H1 (cell line): ENCODE measurements around the gene SLX4. TPM values are rescaled to one million over a fixed set of nuclear protein-coding genes. Genes with fewer than 3 reads are reported as not detected.

ENCODE experiments used
- CTCF ChIA-PET: fragments of 300-600 bp; sonication (Branson Sonifier 250); formaldehyde crosslinking; loops from one replicate; lab custom pipeline; 2021; ENCODE audit not compliant: partially characterized antibody; lab: Charles Lee
- POLR2A ChIA-PET: fragments of 300-600 bp; sonication (Branson Sonifier 250); formaldehyde crosslinking; loops from one replicate; lab custom pipeline; 2021; ENCODE audit warnings: inconsistent platforms; ENCODE audit not compliant: partially characterized antibody; lab: Charles Lee
- DNase-seq, 2 experiments: peaks; one replicate each; pipeline versions ENCODE4 v3.0.0 to v3.0.0-alpha.2; 2010 to 2022; ENCODE audit warnings: low spot score in 2 of 2, low read depth in 1 of 2, mixed read lengths in 1 of 2
- FAIRE-seq: peaks from 2 replicates; lab custom pipeline; 2011; peaks lifted over from hg19 to GRCh38; lab: Jason Lieb, UNC
- H2AFZ ChIP-seq: 2 replicates; pipeline ENCODE4 v1.8.1; 2012; ENCODE audit warnings: low read length, inconsistent platforms
- H2AK5ac ChIP-seq: 2 replicates; pipeline ENCODE4 v1.6.1; 2013; ENCODE audit warnings: low read depth, low read length
- H2BK120ac ChIP-seq: replicated peaks from 2 replicates; pipeline ENCODE3; 2013; ENCODE audit warnings: low read depth, low read length, inconsistent platforms
- H2BK12ac ChIP-seq: 2 replicates; pipeline ENCODE4 v1.6.1; 2013; ENCODE audit warnings: low read depth, low read length
- H2BK15ac ChIP-seq: 2 replicates; pipeline ENCODE4 v1.6.1; 2013; ENCODE audit warnings: low read length
- H2BK20ac ChIP-seq: 2 replicates; pipeline ENCODE4 v1.6.1; 2013; ENCODE audit warnings: low read length
- H2BK5ac ChIP-seq: 2 replicates; pipeline ENCODE4 v1.6.1; 2013; ENCODE audit warnings: low read depth, low read length
- H3K14ac ChIP-seq: 2 replicates; pipeline ENCODE4 v1.6.1; 2013; ENCODE audit warnings: inconsistent platforms; ENCODE audit not compliant: insufficient read length
- H3K18ac ChIP-seq: 2 replicates; pipeline ENCODE4 v1.6.1; 2013; ENCODE audit warnings: low read length; ENCODE audit errors: extremely low read depth
- H3K23ac ChIP-seq: 2 replicates; pipeline ENCODE4 v1.6.1; 2013; ENCODE audit warnings: inconsistent platforms; ENCODE audit not compliant: insufficient read length
- H3K23me2 ChIP-seq: 2 replicates; pipeline ENCODE4 v1.6.1; 2013; ENCODE audit warnings: low read depth, low read length
- H3K27ac ChIP-seq: 2 replicates; pipeline ENCODE4 v1.6.1; 2011; ENCODE audit warnings: low read depth, low read length, inconsistent platforms
- H3K27me3 ChIP-seq, 4 experiments: replicated peaks in 1 of 4; 1 replicate in 1 of 4; 2 replicates in 3 of 4; pipeline versions ENCODE4 v1.6.1 to v1.8.1; 2011 to 2013; ENCODE audit warnings: low read length in 3 of 4, mild to moderate bottlenecking in 3 of 4, inconsistent platforms in 2 of 4, mixed read lengths in 2 of 4, moderate library complexity in 1 of 4; ENCODE audit not compliant: control insufficient read depth in 3 of 4, insufficient read depth in 3 of 4; ENCODE audit errors: extremely low read depth in 1 of 4
- H3K36me3 ChIP-seq, 4 experiments: 2 replicates each; pipeline versions ENCODE4 v1.6.1 to v1.8.1; 2011 to 2013; ENCODE audit warnings: mild to moderate bottlenecking in 4 of 4, low read length in 3 of 4, moderate library complexity in 2 of 4, control low read depth in 1 of 4, inconsistent platforms in 1 of 4; ENCODE audit not compliant: insufficient read depth in 4 of 4, control insufficient read depth in 2 of 4
- H3K4ac ChIP-seq: replicated peaks from 2 replicates; pipeline ENCODE3; 2013; ENCODE audit warnings: low read length, low read depth, mixed read lengths, inconsistent platforms; ENCODE audit not compliant: insufficient read length
- H3K4me1 ChIP-seq, 4 experiments: replicated peaks in 1 of 4; 1 replicate in 1 of 4; 2 replicates in 3 of 4; pipeline versions ENCODE4 v1.6.1 to v1.8.1; 2011 to 2013; ENCODE audit warnings: low read length in 3 of 4, inconsistent platforms in 2 of 4, mixed read lengths in 1 of 4; ENCODE audit not compliant: insufficient read depth in 4 of 4, control insufficient read depth in 3 of 4
- H3K4me2 ChIP-seq, 2 experiments: 2 replicates each; pipeline versions ENCODE4 v1.6.1 to v1.8.1; 2011 to 2013; ENCODE audit warnings: low read depth in 2 of 2, low read length in 2 of 2, control low read depth in 1 of 2, inconsistent platforms in 1 of 2, mild to moderate bottlenecking in 1 of 2; ENCODE audit not compliant: insufficient read depth in 1 of 2
- H3K4me3 ChIP-seq, 4 experiments: fragments of 200-600, 300-600 bp in 1 of 4; sonication (generic), shearing (Covaris generic), sonication (Bioruptor Twin) in 1 of 4; 2 replicates each; pipeline versions ENCODE4 v1.5.1 to v1.8.1; 2011 to 2016; ENCODE audit warnings: low read length in 4 of 4, low read depth in 3 of 4, control low read depth in 2 of 4, inconsistent platforms in 2 of 4, mild to moderate bottlenecking in 2 of 4, mixed read lengths in 1 of 4, moderate library complexity in 1 of 4; ENCODE audit not compliant: insufficient read depth in 2 of 4; ENCODE audit errors: extremely low read depth in 1 of 4
- H3K56ac ChIP-seq: replicated peaks from 2 replicates; pipeline ENCODE3; 2013; ENCODE audit warnings: low read depth, mild to moderate bottlenecking, mixed read lengths, low read length, inconsistent platforms; ENCODE audit not compliant: insufficient read length
- H3K79me1 ChIP-seq: 2 replicates; pipeline ENCODE4 v1.6.1; 2013; ENCODE audit warnings: low read depth, low read length, control low read depth
- H3K79me2 ChIP-seq, 2 experiments: 2 replicates each; pipeline versions ENCODE4 v1.6.1 to v1.8.1; 2012 to 2013; ENCODE audit warnings: low read length in 2 of 2, mild to moderate bottlenecking in 2 of 2, inconsistent platforms in 1 of 2; ENCODE audit not compliant: insufficient read depth in 2 of 2, control insufficient read depth in 1 of 2
- H3K9ac ChIP-seq, 4 experiments: replicated peaks in 1 of 4; 1 replicate in 1 of 4; 2 replicates in 3 of 4; pipeline versions ENCODE4 v1.6.1 to v1.8.1; 2011 to 2013; ENCODE audit warnings: low read depth in 3 of 4, low read length in 3 of 4, control low read depth in 2 of 4, mild to moderate bottlenecking in 2 of 4, moderate library complexity in 2 of 4, inconsistent platforms in 1 of 4; ENCODE audit errors: extremely low read depth in 1 of 4
- H3K9me3 ChIP-seq, 2 experiments: 2 replicates each; pipeline versions ENCODE4 v1.6.1 to v1.8.1; 2012 to 2013; ENCODE audit warnings: mild to moderate bottlenecking in 2 of 2, moderate library complexity in 2 of 2, control low read depth in 1 of 2, inconsistent platforms in 1 of 2, low read depth in 1 of 2, low read length in 1 of 2, mixed read lengths in 1 of 2; ENCODE audit not compliant: insufficient read depth in 2 of 2
- H4K20me1 ChIP-seq, 2 experiments: replicated peaks in 1 of 2; 2 replicates each; pipeline versions ENCODE3 to v1.8.1; 2011 to 2013; ENCODE audit warnings: inconsistent platforms in 2 of 2, low read length in 2 of 2, mild to moderate bottlenecking in 1 of 2; ENCODE audit not compliant: insufficient read depth in 2 of 2, control insufficient read depth in 1 of 2
- H4K5ac ChIP-seq: 2 replicates; pipeline ENCODE4 v1.6.1; 2013; ENCODE audit warnings: low read length, low read depth, mixed read lengths, inconsistent platforms; ENCODE audit not compliant: insufficient read length
- H4K8ac ChIP-seq: 2 replicates; pipeline ENCODE4 v1.8.0; 2013; ENCODE audit warnings: mild to moderate bottlenecking, moderate library complexity, low read length, inconsistent platforms; ENCODE audit not compliant: insufficient read depth; ENCODE audit errors: extremely low read depth
- H4K91ac ChIP-seq: replicated peaks from 2 replicates; pipeline ENCODE3; 2013; ENCODE audit warnings: low read length, mixed read lengths, inconsistent platforms; ENCODE audit not compliant: insufficient read length
- EP300 ChIP-seq, 2 experiments: IDR thresholded peaks; 1 replicate in 1 of 2; 2 replicates in 1 of 2; pipeline ENCODE4 v1.6.1; 2011 to 2012; ENCODE audit warnings: low read depth in 2 of 2, low read length in 2 of 2, mild to moderate bottlenecking in 2 of 2, borderline replicate concordance in 1 of 2, inconsistent platforms in 1 of 2, moderate library complexity in 1 of 2
- SRF ChIP-seq: IDR thresholded peaks from 2 replicates; pipeline ENCODE4 v1.6.1; 2011; ENCODE audit warnings: mild to moderate bottlenecking, low read depth, low read length, moderate library complexity
- WGBS, 2 experiments: shearing (Covaris generic) in 1 of 2; methylation state at CpG; one replicate each; pipeline versions ENCODE4 v1.1.6 to v1.1.7; 2013 to 2015; ENCODE audit warnings: low lambda C conversion rate in 2 of 2, mixed read lengths in 2 of 2, inconsistent platforms in 1 of 2, low coverage in 1 of 2, missing lambda C conversion rate in 1 of 2; ENCODE audit not compliant: insufficient replicate concordance in 2 of 2, insufficient coverage in 1 of 2, insufficient read length in 1 of 2; ENCODE audit errors: extremely low coverage in 1 of 2, missing lambda C conversion rate in 1 of 2; 5-methylcytosine and 5-hydroxymethylcytosine counted together
- polyA plus RNA-seq, 7 experiments: library from polyadenylated mRNA; depleted of rRNA in 3 of 7; stranded (reverse) in 5 of 7; unstranded in 2 of 7; fragments of >200 nt in 5 of 7; fragments of 200-250 nt in 2 of 7; gene quantifications; 1 replicate in 5 of 7; 2 replicates in 1 of 7; 4 replicates in 1 of 7; pipeline versions ENCODE4 v1.2.1 to v1.2.3, GENCODE V29; 2011 to 2013; ENCODE audit warnings: missing spikeins in 2 of 7, mixed read lengths in 2 of 7
- total RNA-seq: library from RNA; stranded (reverse); fragmentation: NEBNext Ultra II Directional; extraction: Animal tissue kit (Norgen Biotek cat#: 25700); gene quantifications from 2 replicates; pipeline ENCODE4 v1.2.1, GENCODE V29; 2021

The SLX4 gene
- total and polyA plus RNA-seq, 2 of the 8 experiments (the other 6 are each of a cell fraction or from before 2014, with no cell fraction given): 4.4 to 11.4 TPM

DNA sequence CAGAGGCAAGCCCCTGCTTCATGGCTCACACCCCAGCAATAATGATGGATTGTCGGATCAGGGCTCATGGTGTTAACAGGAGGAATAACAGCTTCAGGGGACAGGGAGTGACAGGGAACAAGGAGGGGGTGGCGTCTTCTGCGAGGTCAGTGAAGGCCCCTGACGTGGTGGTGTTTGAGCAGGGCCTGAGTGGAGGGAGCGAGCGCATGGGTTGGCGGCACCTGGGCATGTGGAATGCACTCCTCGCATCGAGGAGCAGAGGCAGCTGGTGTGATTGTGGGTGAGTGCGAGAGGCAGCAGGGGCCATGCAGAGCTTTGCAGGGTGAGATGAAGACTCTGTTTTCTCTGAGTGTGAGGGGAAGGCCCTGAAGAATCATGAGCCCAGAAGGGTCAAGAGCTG lies 77.3 kb downstream of the SLX4 start:
- Histone ChIP-seq H3K27ac (no peak overlapping the region), H3K4me1 (no peaks in the 10 kb centered on the region), H4K5ac (no peak overlapping the region), H3K23me2 (no peaks in the 10 kb centered on the region), H4K20me1 (peaks cover 0 to 1% of the 10 kb centered on the region in 2 experiments), H3K36me3 (peaks cover 0 to 16% (median 3%) of the 10 kb centered on the region in 4 experiments; a peak in 4 of 8 replicates), H3K4me2 (no peak overlapping the region), H2AK5ac (no peak overlapping the region), H4K91ac (no peak overlapping the region), H3K9me3 (no peaks in the 10 kb centered on the region), H2BK5ac (0 out of 2 replicates have a peak overlapping the region, but pooled peaks have one; percentile 52), H2AFZ (no peak overlapping the region), H3K4ac (no peak overlapping the region), H2BK12ac (no peak overlapping the region), H3K27me3 (no peaks in the 10 kb centered on the region), H3K23ac (no peak overlapping the region), H2BK120ac (no peak overlapping the region), H2BK20ac (no peak overlapping the region), H3K4me3 (no peak overlapping the region), H2BK15ac (no peak overlapping the region), H3K56ac (no peak overlapping the region), H4K8ac (peak overlapping the region; percentile 63; the same call in 1 of the 2 replicates), H3K79me2 (no peaks in the 10 kb centered on the region), H3K9ac (0 out of 7 replicates have a peak overlapping the region, but pooled peaks of 1 of the 4 experiments have one; percentile 2), H3K18ac (no peak overlapping the region), H3K79me1 (no peaks in the 10 kb centered on the region), H3K14ac (no peak overlapping the region)
- ChIA-PET POLR2A (interaction anchor here (0.6 to 1.4 kb wide), 2 partner anchors 8 to 132 kb away, joined by 3 to 4 read pairs; no protein-coding TSS in a partner anchor), CTCF (interaction anchor here (0.8 to 1.7 kb wide), 4 partner anchors 9 to 104 kb away, joined by 3 to 5 read pairs (median 4); no protein-coding TSS in a partner anchor)
- 84% methylated on average over 10 of the region's 10 CpGs; no CpG with 5 or more reads in 1 of the 2 experiments for WGBS, 2 experiments
- TF ChIP-seq SRF: no peak
- TF ChIP-seq EP300 (IDR thresholded peaks at IDR 0.05; ENCODE audit: borderline replicate concordance in 1 of 2, low read depth in 2 of 2, low read length in 2 of 2): no peak
- FAIRE-seq (no peak), DNase-seq (no peak)
